ENCODE results near the gene WLS.
"Not testable (repeated sequence)": the region's sequence is repeated elsewhere in the genome, so short reads cannot be mapped to it uniquely, and the experiment has no call there.

Gene WLS

GRCh38 chr1:68232289-68233148, at the start of gene WLS:
Gene WLS (minus strand): TSS chr1:68232523. CDS start chr1:68232299, 224 bp downstream.
- no peak for DNase-seq (ENCODE audit: low read depth)

- DNase-seq (ENCODE audit: low read depth), result no peak
These were observed 48.0 kb upstream of the WLS start for GRCh38 chr1:68280286-68280685.

- DNase-seq (ENCODE audit: low read depth), result no peak
These were observed 47.5 kb upstream of the WLS start for GRCh38 chr1:68279846-68280245.

- DNase-seq (ENCODE audit: low read depth), result no peak
These were observed 45.9 kb upstream of the WLS start for GRCh38 chr1:68278221-68278620.

GRCh38 chr1:68276448-68276847, 44.1 kb upstream of the WLS start:
- no peak for DNase-seq (ENCODE audit: low read depth)

- no peak for DNase-seq (ENCODE audit: low read depth)
These were observed 41.2 kb upstream of the WLS start for GRCh38 chr1:68273530-68273929.

- DNase-seq (ENCODE audit: low read depth), result no peak
These were observed 39.3 kb upstream of the WLS start for GRCh38 chr1:68271596-68271995.

- DNase-seq (ENCODE audit: low read depth), result no peak
These were observed 38.6 kb upstream of the WLS start for GRCh38 chr1:68270951-68271350.

- DNase-seq (ENCODE audit: low read depth), result no peak
These were observed 37.5 kb upstream of the WLS start for GRCh38 chr1:68269637-68270430.

- DNase-seq (ENCODE audit: low read depth), result no peak
These were observed 36.7 kb upstream of the WLS start for GRCh38 chr1:68268896-68269483.

GRCh38 chr1:68256824-68257223, 24.5 kb upstream of the WLS start:
- not testable (repeated sequence) for DNase-seq (ENCODE audit: low read depth)

- DNase-seq (ENCODE audit: low read depth), result no peak
These were observed 23.0 kb upstream of the WLS start for GRCh38 chr1:68255301-68255700.

GRCh38 chr1:68254667-68255226, 22.4 kb upstream of the WLS start:
- no peak for DNase-seq (ENCODE audit: low read depth)

- DNase-seq (ENCODE audit: low read depth), result no peak
These were observed 4.7 kb upstream of the WLS start for GRCh38 chr1:68237040-68237439.

- no peak for DNase-seq (ENCODE audit: low read depth)
These were observed 1.8 kb upstream of the WLS start for GRCh38 chr1:68234094-68234493.

GRCh38 chr1:68233202-68233601, 879 bp upstream of the WLS start:
- no peak for DNase-seq (ENCODE audit: low read depth)

GRCh38 chr1:68231627-68232288, 565 bp downstream of the WLS start:
- no peak for DNase-seq (ENCODE audit: low read depth)

- DNase-seq (ENCODE audit: low read depth), result no peak
These were observed 1.3 kb downstream of the WLS start for GRCh38 chr1:68230901-68231626.

- no peak for DNase-seq (ENCODE audit: low read depth)
These were observed 1.9 kb downstream of the WLS start for GRCh38 chr1:68230484-68230802.

- no peak for DNase-seq (ENCODE audit: low read depth)
These were observed 2.5 kb downstream of the WLS start for GRCh38 chr1:68229650-68230483.

GRCh38 chr1:68228851-68229250, 3.5 kb downstream of the WLS start:
- no peak for DNase-seq (ENCODE audit: low read depth)
